ENCODE results near the gene WWP2. TPM values are rescaled to one million over a fixed set of nuclear protein-coding genes. Genes with fewer than 3 reads are reported as not detected.
"Not testable (repeated sequence)": the region's sequence is repeated elsewhere in the genome, so short reads cannot be mapped to it uniquely, and the experiment has no call there.

WWP2 gene
- total RNA-seq, 2 experiments from 2014 or later = 41.9 to 43.0 TPM

DNA sequence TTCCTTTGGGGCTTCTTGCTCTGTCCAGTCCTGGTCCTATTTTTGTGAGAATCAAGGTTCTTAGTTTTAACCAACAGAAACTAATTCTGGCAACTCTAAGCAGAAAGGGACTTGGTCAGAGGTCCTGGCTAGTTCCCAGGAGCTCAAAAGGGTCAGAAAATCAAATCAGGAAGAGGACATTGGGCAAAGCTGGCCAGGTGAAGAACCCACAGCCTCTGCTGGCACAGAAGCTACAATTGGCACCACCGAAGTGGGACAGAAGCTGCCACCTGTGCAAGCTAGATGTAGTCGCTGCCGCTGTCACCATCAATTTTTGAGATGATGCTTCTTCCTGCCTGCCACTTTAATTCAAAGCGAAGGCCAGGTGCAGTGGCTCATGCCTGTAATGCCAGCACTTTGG is 207.5 kb downstream of the WWP2 start:
- intact Hi-C loops (cut with DNase I, micrococcal nuclease) = not testable (repeated sequence)

DNA sequence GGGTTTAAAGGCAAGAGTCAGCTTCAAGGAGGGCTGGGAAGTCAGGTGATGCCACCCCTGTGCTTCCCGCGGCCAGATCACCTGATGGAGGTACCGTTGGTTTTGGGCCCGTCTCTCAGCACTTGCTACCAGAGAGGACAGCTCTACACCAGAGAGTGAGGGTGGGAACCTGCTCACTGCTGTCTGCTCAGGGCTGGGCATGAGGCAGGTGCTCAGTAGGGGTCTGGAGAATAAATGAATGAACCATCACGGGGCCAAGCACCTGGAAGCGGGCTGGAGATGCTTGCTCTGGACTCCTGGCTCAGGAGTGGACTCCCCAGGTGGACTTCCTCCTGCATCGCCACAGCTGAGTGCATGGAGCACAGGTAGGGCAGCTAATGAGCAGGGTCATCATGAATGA is 210.0 kb downstream of the WWP2 start:
- H3K4me3 Mint-ChIP-seq; H3K36me3 ChIP-seq (ENCODE audit: insufficient read depth, low read length); H3K27me3 Mint-ChIP-seq; H3K9me3 Mint-ChIP-seq; H3K27ac ChIP-seq (ENCODE audit: low read depth in 1 of 2, low read length in 2 of 2); H3K4me1 Mint-ChIP-seq (ENCODE audit: low read depth); intact Hi-C loops (cut with DNase I, micrococcal nuclease); H3K9me3 ChIP-seq (ENCODE audit: control insufficient read depth in 1 of 2, insufficient read depth in 1 of 2, low read length in 2 of 2); CTCF ChIA-PET; H3K27me3 ChIP-seq (ENCODE audit: control insufficient read depth in 1 of 2, insufficient read depth in 2 of 2, low read length in 2 of 2); POLR2A ChIA-PET; H3K4me3 ChIP-seq (ENCODE audit: low read length); H3K36me3 Mint-ChIP-seq (ENCODE audit: low read depth); DNase-seq; H3K4me1 ChIP-seq (ENCODE audit: insufficient read depth, low read length); H3K27ac Mint-ChIP-seq; ATAC-seq (ENCODE audit: poor library complexity): not testable (repeated sequence)

More for the DNA sequence above, 207.5 kb downstream of the WWP2 start:
- H3K36me3 ChIP-seq (ENCODE audit: insufficient read depth, low read length); H3K9me3 ChIP-seq (ENCODE audit: control insufficient read depth in 1 of 2, insufficient read depth in 1 of 2, low read length in 2 of 2); POLR2A ChIA-PET; H3K36me3 Mint-ChIP-seq (ENCODE audit: low read depth); H3K27ac ChIP-seq (ENCODE audit: low read depth in 1 of 2, low read length in 2 of 2); H3K4me3 ChIP-seq (ENCODE audit: low read length); CTCF ChIA-PET; H3K27me3 ChIP-seq (ENCODE audit: control insufficient read depth in 1 of 2, insufficient read depth in 2 of 2, low read length in 2 of 2); H3K4me1 ChIP-seq (ENCODE audit: insufficient read depth, low read length); H3K4me3 Mint-ChIP-seq; H3K4me1 Mint-ChIP-seq (ENCODE audit: low read depth); ATAC-seq (ENCODE audit: poor library complexity); H3K27me3 Mint-ChIP-seq; DNase-seq; H3K27ac Mint-ChIP-seq; H3K9me3 Mint-ChIP-seq: not testable (repeated sequence)

DNA sequence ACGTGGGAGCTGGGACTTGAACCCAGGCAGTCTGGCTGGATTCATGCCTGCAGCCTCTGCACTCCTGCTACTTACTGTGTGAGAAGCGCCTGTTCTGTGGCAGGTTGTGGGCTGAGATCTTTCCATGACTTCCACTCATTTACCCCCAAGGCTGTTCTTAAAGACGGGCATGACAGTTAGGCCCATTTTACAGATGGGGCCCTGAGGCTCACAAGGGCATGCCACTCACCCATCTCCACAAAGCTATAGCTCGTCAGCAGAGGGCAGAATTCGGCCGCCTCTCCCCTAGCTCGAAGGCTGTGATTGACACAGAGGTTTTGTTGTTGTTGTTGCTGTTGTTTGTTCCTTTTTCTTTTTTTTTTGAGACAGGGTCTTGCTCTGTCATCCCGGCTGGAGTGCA is 210.8 kb downstream of the WWP2 start:
- not testable (repeated sequence) for H3K4me1 Mint-ChIP-seq (ENCODE audit: low read depth); ATAC-seq (ENCODE audit: poor library complexity)

DNA sequence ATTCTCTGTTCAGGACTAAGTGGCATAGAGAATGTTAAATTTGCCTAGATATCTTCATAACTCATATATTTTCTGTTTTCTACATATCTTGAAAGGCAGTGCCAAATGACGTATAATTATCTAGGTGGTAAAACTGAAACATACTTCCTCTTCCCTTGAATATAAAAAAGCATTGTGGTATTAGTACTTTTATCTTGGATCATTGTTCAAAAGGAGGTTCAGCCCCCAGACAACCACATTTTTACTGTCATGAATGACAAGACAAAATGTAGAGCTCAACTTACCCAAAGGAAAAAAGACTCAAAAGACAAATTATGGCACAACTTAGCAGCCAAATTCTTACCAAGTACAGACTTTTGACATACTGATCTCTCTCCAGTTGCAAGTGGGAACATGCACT is 223.1 kb downstream of the WWP2 start:
- CTCF ChIA-PET, DNase-seq, POLR2A ChIA-PET: not testable (repeated sequence)

More for the DNA sequence above, 210.8 kb downstream of the WWP2 start:
- H3K4me1 ChIP-seq (ENCODE audit: insufficient read depth, low read length); H3K36me3 ChIP-seq (ENCODE audit: insufficient read depth, low read length); intact Hi-C loops (cut with DNase I, micrococcal nuclease); H3K27me3 Mint-ChIP-seq; DNase-seq; H3K9me3 ChIP-seq (ENCODE audit: control insufficient read depth in 1 of 2, insufficient read depth in 1 of 2, low read length in 2 of 2); H3K27ac ChIP-seq (ENCODE audit: low read depth in 1 of 2, low read length in 2 of 2); CTCF ChIA-PET; H3K4me3 Mint-ChIP-seq; H3K4me3 ChIP-seq (ENCODE audit: low read length); H3K9me3 Mint-ChIP-seq; H3K36me3 Mint-ChIP-seq (ENCODE audit: low read depth); POLR2A ChIA-PET; H3K27ac Mint-ChIP-seq; H3K27me3 ChIP-seq (ENCODE audit: control insufficient read depth in 1 of 2, insufficient read depth in 2 of 2, low read length in 2 of 2): not testable (repeated sequence)

More for the DNA sequence above, 223.1 kb downstream of the WWP2 start:
- H3K27me3 Mint-ChIP-seq; H3K4me1 Mint-ChIP-seq (ENCODE audit: low read depth); intact Hi-C loops (cut with DNase I, micrococcal nuclease); H3K27ac Mint-ChIP-seq; H3K9me3 Mint-ChIP-seq; ATAC-seq (ENCODE audit: poor library complexity); H3K4me1 ChIP-seq (ENCODE audit: insufficient read depth, low read length); H3K4me3 Mint-ChIP-seq; H3K27ac ChIP-seq (ENCODE audit: low read depth in 1 of 2, low read length in 2 of 2); H3K27me3 ChIP-seq (ENCODE audit: control insufficient read depth in 1 of 2, insufficient read depth in 2 of 2, low read length in 2 of 2); H3K9me3 ChIP-seq (ENCODE audit: control insufficient read depth in 1 of 2, insufficient read depth in 1 of 2, low read length in 2 of 2); H3K36me3 ChIP-seq (ENCODE audit: insufficient read depth, low read length); H3K4me3 ChIP-seq (ENCODE audit: low read length): not testable (repeated sequence)
- H3K36me3 Mint-ChIP-seq (ENCODE audit: low read depth) = peaks cover 15% of the 10 kb centered on the region

Small RNA genes within 50 kb of the gene (microRNA-seq; reads per million reads assigned to microRNA genes)
- gene MIR140 (ENCODE audit: borderline microRNAs expressed, borderline replicate concordance) = 17,934 reads per million, percentile 96 among the genes with 10 or more reads in this experiment

Other genes with a start within 250 kb of the WWP2 start
- 10 to 100 TPM; 19.5 to 21.2 TPM for gene NFAT5, start 196.4 kb upstream of the WWP2 start, total RNA-seq
- under 1 TPM; 0.25 to 0.80 TPM for gene NQO1, start 35.8 kb upstream of the WWP2 start, total RNA-seq
- 10 to 100 TPM; 31.0 to 33.9 TPM for gene NOB1, start 7.4 kb upstream of the WWP2 start, total RNA-seq
- 1 to 10 TPM; 1.3 to 1.7 TPM for gene CLEC18A, start 189.0 kb downstream of the WWP2 start, total RNA-seq